ENCODE data around the gene TMEM63C.

Gene TMEM63C

GRCh38 chr14:77253333-77254190, 72.0 kb downstream of the TMEM63C start:
- FAIRE-seq (no peak), DNase-seq (ENCODE audit: insufficient read length, low spot score) (no peak)
- no peak for TF ChIP-seq POLR2A (IDR thresholded peaks at IDR 0.05; ENCODE audit: low read depth, low read length)

- DNase-seq (ENCODE audit: insufficient read length, low spot score) (no peak), FAIRE-seq (no peak)
- TF ChIP-seq POLR2A (IDR thresholded peaks at IDR 0.05; ENCODE audit: low read depth, low read length), result no peak
Observed at GRCh38 chr14:77256694-77257093, 75.1 kb downstream of the TMEM63C start.

- DNase-seq (ENCODE audit: insufficient read length, low spot score) (no peak), FAIRE-seq (no peak)
- TF ChIP-seq POLR2A (IDR thresholded peaks at IDR 0.05; ENCODE audit: low read depth, low read length), result no peak
Observed at GRCh38 chr14:77257700-77258099, 76.1 kb downstream of the TMEM63C start.

- FAIRE-seq, result no peak
- TF ChIP-seq POLR2A (IDR thresholded peaks at IDR 0.05; ENCODE audit: low read depth, low read length), result no peak
- no peak for DNase-seq (ENCODE audit: insufficient read length, low spot score)
Observed at GRCh38 chr14:77258566-77258965, 77.0 kb downstream of the TMEM63C start.

- FAIRE-seq (no peak), DNase-seq (ENCODE audit: insufficient read length, low spot score) (no peak)
- no peak for TF ChIP-seq POLR2A (IDR thresholded peaks at IDR 0.05; ENCODE audit: low read depth, low read length)
Observed at GRCh38 chr14:77259025-77259715, 77.6 kb downstream of the TMEM63C start.

- no peak for TF ChIP-seq POLR2A (IDR thresholded peaks at IDR 0.05; ENCODE audit: low read depth, low read length)
- DNase-seq (ENCODE audit: insufficient read length, low spot score), result no peak
- no peak for FAIRE-seq
Observed at GRCh38 chr14:77260199-77260598, 78.6 kb downstream of the TMEM63C start.

GRCh38 chr14:77260631-77261030, 79.0 kb downstream of the TMEM63C start:
- DNase-seq (ENCODE audit: insufficient read length, low spot score), result no peak
- TF ChIP-seq POLR2A (IDR thresholded peaks at IDR 0.05; ENCODE audit: low read depth, low read length), result no peak
- FAIRE-seq, result no peak

GRCh38 chr14:77264466-77265186, 83.0 kb downstream of the TMEM63C start:
- no peak for FAIRE-seq
- no peak for TF ChIP-seq POLR2A (IDR thresholded peaks at IDR 0.05; ENCODE audit: low read depth, low read length)

GRCh38 chr14:77265187-77265515, 83.6 kb downstream of the TMEM63C start:
- FAIRE-seq, result no peak
- no peak for DNase-seq (ENCODE audit: insufficient read length, low spot score)
- no peak for TF ChIP-seq POLR2A (IDR thresholded peaks at IDR 0.05; ENCODE audit: low read depth, low read length)

More at GRCh38 chr14:77264466-77265186, 83.0 kb downstream of the TMEM63C start:
- no peak for DNase-seq (ENCODE audit: insufficient read length, low spot score)

- FAIRE-seq (no peak), DNase-seq (ENCODE audit: insufficient read length, low spot score) (no peak)
- no peak for TF ChIP-seq POLR2A (IDR thresholded peaks at IDR 0.05; ENCODE audit: low read depth, low read length)
Observed at GRCh38 chr14:77265561-77266335, 84.2 kb downstream of the TMEM63C start.

GRCh38 chr14:77266336-77266735, 84.7 kb downstream of the TMEM63C start:
- no peak for TF ChIP-seq POLR2A (IDR thresholded peaks at IDR 0.05; ENCODE audit: low read depth, low read length)
- DNase-seq (ENCODE audit: insufficient read length, low spot score) (no peak), FAIRE-seq (no peak)

- FAIRE-seq (no peak), DNase-seq (ENCODE audit: insufficient read length, low spot score) (no peak)
- no peak for TF ChIP-seq POLR2A (IDR thresholded peaks at IDR 0.05; ENCODE audit: low read depth, low read length)
Observed at GRCh38 chr14:77267937-77268699, 86.5 kb downstream of the TMEM63C start.

All from H54 (cell line).